AG04450 (cell line): ENCODE measurements around the gene PYY. TPM values are rescaled to one million over a fixed set of nuclear protein-coding genes. Genes with fewer than 3 reads are reported as not detected.
A peak's percentile ranks its signal among the peaks of the same experiment; 100 is the strongest.

ENCODE experiments used
- CTCF ChIA-PET: fragments of 300-600, 350-600 bp; formaldehyde crosslinking; extraction: SDS; loops from one replicate; lab custom pipeline; 2022; ENCODE audit warnings: antibody characterized with exemption, inconsistent platforms; lab: Charles Lee
- POLR2A ChIA-PET: fragments of 350-600 bp; formaldehyde crosslinking; extraction: SDS; loops from one replicate; lab custom pipeline; 2021; ENCODE audit warnings: antibody characterized with exemption, inconsistent platforms; lab: Yijun Ruan, JAX
- DNase-seq: peaks from one replicate; pipeline ENCODE4 v3.0.0-alpha.2; 2011; ENCODE audit warnings: low read depth, low spot score
- H3K27ac ChIP-seq: one replicate; pipeline ENCODE4 v1.5.1; 2012; ENCODE audit warnings: low read depth, low read length, control low read depth
- H3K27me3 ChIP-seq: one replicate; pipeline ENCODE4 v1.6.0; 2012; ENCODE audit warnings: low read length; ENCODE audit not compliant: control insufficient read depth, insufficient read depth
- H3K4me3 ChIP-seq: 2 replicates; pipeline ENCODE4 v1.5.1; 2011; ENCODE audit warnings: mild to moderate bottlenecking, low read depth, low read length, control low read depth
- H3K9me3 ChIP-seq: 2 replicates; pipeline ENCODE4 v1.5.1; 2012; ENCODE audit warnings: low read length; ENCODE audit not compliant: control insufficient read depth, insufficient read depth
- polyA plus RNA-seq: library from polyadenylated mRNA; depleted of rRNA; stranded (reverse); fragments of >200 nt; gene quantifications from 2 replicates; pipeline ENCODE4 v1.2.3, GENCODE V29; 2011
- TF ChIP-seq, protein P1 (sequence below): IDR thresholded peaks from 2 replicates; pipeline ENCODE4 v1.5.1; 2011; ENCODE audit warnings: low read depth, low read length, control low read depth, inconsistent platforms

The PYY gene
- polyA plus RNA-seq, 1 experiment = not detected

DNA sequence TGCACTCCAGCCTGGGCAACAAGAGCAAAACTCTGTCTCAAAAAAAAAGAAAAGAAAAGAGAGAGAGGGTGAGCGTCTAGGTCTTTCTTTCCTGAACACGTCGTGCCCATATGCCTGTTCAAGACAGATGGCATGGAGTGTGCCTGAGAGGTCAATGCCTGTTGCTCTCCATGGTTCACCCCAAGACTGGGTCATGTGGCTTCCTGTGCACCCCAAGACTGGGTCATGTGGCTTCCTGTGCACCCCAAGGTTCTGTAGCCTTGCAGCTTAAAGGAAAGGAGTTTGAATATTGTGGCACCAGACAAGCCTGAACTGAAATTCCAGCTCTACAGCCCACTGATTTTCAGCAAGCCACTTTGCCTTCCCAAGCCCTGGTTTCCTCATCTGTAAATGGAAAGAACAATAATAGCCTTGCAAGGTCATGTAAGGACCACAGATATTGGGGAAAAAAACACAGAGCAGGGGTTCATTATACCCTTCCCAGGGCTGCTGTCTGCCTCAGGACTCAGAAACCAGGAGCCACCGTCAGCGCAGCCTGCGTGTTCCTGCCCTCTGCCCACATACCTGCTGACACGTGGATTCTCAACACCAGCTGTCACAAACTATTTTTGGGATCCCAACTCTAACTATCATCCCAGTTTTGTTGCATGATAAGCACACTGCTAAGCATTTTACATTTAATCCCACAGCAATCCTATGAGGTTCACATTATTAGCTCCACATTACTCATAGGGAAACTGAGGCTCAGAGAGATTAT lies 32.7 kb upstream of the PYY start:
- CTCF ChIA-PET = interaction anchor here (1.1 to 2.0 kb wide), 2 partner anchors 42 to 44 kb away, joined by 3 to 6 read pairs; partner anchors contain the start of gene PPY
- Histone ChIP-seq H3K27me3 (peaks cover 43% of the 10 kb centered on the region), H3K9me3 (no peaks in the 10 kb centered on the region; the same call in 1 of the 2 replicates), H3K27ac (no peak overlapping the region), H3K4me3 (no peak overlapping the region)
- POLR2A ChIA-PET = no interaction called here
- TF ChIP-seq, protein P1, sequence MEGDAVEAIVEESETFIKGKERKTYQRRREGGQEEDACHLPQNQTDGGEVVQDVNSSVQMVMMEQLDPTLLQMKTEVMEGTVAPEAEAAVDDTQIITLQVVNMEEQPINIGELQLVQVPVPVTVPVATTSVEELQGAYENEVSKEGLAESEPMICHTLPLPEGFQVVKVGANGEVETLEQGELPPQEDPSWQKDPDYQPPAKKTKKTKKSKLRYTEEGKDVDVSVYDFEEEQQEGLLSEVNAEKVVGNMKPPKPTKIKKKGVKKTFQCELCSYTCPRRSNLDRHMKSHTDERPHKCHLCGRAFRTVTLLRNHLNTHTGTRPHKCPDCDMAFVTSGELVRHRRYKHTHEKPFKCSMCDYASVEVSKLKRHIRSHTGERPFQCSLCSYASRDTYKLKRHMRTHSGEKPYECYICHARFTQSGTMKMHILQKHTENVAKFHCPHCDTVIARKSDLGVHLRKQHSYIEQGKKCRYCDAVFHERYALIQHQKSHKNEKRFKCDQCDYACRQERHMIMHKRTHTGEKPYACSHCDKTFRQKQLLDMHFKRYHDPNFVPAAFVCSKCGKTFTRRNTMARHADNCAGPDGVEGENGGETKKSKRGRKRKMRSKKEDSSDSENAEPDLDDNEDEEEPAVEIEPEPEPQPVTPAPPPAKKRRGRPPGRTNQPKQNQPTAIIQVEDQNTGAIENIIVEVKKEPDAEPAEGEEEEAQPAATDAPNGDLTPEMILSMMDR = no peak
- DNase-seq = no peak

DNA sequence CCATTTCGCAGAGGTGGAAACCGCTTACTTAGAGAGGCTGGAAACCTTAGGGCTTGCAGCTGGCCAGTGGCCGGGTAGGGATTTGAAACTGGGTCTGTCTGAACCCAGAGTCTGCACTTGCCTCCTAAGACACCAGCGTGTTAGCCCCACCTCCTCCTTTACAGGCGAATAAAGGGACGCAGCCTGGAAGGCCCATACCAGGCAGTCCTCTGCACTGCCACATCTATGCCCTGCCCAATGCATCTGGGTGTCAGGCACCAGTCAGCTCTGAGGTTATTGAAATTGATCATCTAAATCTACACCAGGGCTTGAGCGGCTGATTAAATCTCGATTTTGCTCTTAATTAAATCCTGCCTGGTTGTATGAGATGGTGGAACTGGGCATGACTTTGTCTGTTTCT lies 30.8 kb upstream of the PYY start:
- ChIA-PET CTCF (interaction anchor here (0.7 to 1.6 kb wide), 2 partner anchors 9 to 106 kb away, joined by 3 to 5 read pairs; no protein-coding TSS in a partner anchor), POLR2A (interaction anchor here (0.5 kb wide), 1 partner anchor 27 kb away, joined by 3 read pairs; no protein-coding TSS in a partner anchor)
- no peak for DNase-seq
- no peak overlapping the region for H3K27ac ChIP-seq
- H3K27me3 ChIP-seq = peaks cover 52% of the 10 kb centered on the region
- TF ChIP-seq, protein P1 = no peak
- H3K4me3 ChIP-seq = peak overlapping the region; percentile 39; the same call in 1 of the 2 replicates
- no peaks in the 10 kb centered on the region; the same call in 1 of the 2 replicates for H3K9me3 ChIP-seq

DNA sequence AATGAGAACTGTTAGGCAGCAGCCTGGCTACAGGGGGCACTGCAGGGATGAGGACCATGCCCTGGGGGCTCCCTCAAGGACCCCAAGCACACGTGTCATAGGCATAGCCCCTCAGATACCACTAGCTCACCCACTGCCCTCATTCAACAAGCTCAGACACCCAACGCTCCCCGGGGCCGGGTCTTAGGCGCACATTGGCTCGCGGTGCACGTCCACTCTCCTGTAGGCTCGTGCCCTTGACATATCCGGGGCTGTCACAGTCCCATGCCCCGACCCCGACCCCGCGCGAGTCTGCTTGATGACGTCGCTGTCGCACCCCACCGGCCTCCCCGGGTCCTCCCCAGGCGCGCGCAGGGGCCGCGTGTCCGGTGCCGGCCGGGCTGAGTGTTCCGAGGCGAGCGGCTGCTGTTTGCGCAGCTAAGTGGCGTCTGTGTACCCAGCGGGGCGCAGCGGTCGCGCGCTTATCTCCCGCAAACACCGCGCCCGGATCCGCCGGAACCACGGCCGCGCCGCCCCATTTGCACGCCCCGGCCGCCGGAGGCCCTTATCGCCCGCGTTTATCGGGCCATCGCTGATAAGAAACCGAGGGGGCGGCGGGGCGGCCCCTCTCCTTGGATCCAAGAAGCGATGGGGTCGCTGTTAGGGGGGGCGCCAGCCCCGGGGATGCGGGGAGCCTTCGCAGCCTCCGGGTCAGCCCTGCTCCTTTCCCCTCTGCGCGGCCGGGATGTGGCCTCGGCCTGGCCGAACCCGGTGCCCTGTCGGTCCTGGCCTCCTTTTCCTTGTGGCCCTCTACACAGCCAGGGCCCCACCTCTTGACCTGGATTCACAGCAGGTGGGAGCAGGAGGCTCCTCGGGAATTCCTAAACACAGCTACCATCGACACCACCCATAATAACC lies 30.0 kb upstream of the PYY start:
- no peak overlapping the region for H3K27ac ChIP-seq
- peak overlapping the region; percentile 39 for H3K4me3 ChIP-seq
- H3K9me3 ChIP-seq = no peaks in the 10 kb centered on the region; the same call in 1 of the 2 replicates
- CTCF ChIA-PET = interaction anchor here (1.0 to 1.6 kb wide), 3 partner anchors 27 to 105 kb away, joined by 3 to 5 read pairs (median 4); no protein-coding TSS in a partner anchor
- H3K27me3 ChIP-seq = peaks cover 57% of the 10 kb centered on the region
- POLR2A ChIA-PET = no interaction called here
- TF ChIP-seq, protein P1 = peak; percentile 33; the same call in 1 of the 2 replicates
- DNase-seq = no peak

DNA sequence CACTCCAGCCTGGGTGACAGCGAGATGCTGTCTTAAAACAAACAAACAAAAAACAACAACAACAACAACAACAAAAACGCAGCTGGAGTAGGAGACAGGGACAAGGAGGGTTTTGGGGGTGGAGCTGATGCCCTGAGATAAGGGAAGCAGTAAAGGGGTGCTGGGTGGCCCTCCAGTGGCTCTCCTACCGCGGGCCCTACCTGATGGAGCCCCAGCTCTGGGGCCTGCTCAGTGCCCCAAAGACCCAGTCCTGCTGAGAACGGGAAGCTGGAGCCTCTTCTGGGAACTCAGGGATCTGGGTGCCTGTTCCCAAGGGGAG lies 29.4 kb upstream of the PYY start:
- ChIA-PET CTCF (interaction anchor here (1.0 to 1.6 kb wide), 3 partner anchors 26 to 105 kb away, joined by 3 to 5 read pairs (median 4); no protein-coding TSS in a partner anchor), POLR2A (no interaction called here)
- Histone ChIP-seq H3K9me3 (no peaks in the 10 kb centered on the region; the same call in 1 of the 2 replicates), H3K27ac (no peak overlapping the region), H3K27me3 (peaks cover 62% of the 10 kb centered on the region), H3K4me3 (no peak overlapping the region)
- no peak for DNase-seq
- TF ChIP-seq, protein P1 = no peak
